Activated CD8-positive, alpha-beta memory T cell treated with anti-CD3 and anti-CD28 coated beads, Interleukin-2, amount 50 U/mL, for 48 hours (primary cell): ENCODE data around the gene SGCE.

Source experiments
- DNase-seq: peaks from one replicate; pipeline ENCODE4 v3.0.0-alpha.2; 2020

SGCE gene

DNA sequence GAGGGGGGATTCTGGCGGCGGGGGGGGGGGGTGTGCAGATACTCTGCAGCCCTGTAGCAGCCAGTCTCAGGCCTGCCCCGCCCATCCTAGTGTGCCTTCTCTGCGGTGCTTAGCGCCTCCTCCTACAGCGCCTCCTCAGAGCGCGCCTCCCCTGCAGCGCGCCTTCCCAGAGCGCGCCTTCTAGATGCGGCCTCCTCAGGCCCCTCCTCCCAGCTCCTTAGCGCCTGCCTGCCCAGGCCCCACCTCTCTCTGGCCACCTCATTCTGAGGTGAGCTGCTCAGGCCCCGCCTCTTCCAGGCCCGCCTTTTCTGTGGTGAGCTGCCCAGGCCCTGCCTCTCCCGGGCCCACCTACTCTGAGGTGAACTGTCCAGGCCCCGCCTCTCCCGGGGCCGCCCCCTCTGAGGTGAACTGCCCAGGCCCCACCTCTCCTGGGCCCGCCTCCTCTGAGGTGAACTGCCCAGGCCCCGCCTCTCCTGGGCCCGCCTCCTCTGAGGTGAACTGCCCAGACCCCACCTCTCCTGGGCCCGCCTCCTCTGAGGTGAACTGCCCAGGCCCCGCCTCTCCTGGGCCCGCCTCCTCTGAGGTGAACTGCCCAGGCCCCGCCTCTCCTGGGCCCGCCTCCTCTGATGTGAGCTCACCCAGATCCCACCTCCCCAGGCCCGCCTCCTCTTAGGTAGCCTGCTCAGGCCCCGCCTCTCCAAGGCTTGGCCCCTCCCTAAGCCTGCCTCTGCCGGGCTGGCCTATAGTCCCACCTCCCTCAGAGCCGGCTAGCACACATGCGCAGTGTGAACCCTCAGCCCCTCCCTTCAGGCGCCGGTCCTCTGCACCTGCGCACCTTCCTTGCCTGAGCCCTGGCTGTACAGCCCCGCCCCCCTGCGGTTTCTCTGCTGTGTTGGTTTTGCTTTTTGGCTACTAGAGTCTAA, 2.1 kb upstream of the SGCE start:
- peak; percentile 90 for DNase-seq

DNA sequence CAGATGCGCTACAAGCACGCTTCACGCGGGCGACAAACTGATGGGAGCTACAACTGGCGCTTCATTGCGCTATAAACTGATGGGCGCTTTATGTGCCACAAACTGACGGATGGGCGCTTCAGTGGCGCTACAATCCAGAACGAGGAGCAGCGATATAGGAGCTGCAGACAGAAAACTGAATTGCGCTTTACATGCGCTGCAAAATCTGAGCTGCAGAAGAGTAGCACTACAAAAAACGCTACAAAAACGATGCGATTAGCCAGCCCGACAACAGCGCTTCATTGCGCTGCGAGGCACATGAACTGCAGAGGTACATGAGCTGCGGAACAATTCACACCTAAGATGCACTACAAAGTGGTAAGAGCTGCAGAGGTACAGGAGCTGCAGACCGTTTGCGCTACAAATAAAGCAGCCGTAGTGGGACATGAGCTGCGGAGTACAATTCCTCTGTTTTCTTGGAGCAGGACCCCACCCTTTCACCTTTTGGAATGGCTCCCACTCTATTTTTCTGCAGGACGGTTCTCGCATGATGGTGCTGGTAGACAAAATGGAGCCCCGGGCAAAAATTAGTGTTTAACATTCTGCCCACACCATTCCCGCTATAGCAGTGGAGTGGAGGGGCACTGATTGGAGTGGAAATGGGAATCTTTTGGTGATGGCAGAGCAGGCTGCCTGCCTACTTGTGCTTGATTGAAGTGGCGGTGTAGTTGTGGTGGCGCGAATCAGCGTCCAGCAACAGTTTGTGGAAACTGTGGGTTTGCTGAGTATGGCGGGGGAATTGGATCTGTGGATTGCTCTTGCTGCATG, 1.2 kb upstream of the SGCE start:
- peak; percentile 55 for DNase-seq

DNA sequence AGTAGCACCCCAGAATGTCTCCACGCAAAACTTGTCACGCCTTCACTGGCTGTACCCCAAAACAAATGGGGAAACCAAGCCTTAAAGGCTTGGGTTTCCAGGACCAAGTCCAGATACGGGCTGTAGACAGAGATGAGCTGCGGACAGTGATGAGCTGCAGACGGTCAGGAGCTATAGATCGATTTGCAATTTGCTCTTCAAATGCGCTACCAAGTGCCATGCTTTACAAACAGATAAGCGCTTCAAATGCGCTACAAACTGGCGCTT, 658 bp upstream of the SGCE start:
- peak; percentile 44 for DNase-seq

DNA sequence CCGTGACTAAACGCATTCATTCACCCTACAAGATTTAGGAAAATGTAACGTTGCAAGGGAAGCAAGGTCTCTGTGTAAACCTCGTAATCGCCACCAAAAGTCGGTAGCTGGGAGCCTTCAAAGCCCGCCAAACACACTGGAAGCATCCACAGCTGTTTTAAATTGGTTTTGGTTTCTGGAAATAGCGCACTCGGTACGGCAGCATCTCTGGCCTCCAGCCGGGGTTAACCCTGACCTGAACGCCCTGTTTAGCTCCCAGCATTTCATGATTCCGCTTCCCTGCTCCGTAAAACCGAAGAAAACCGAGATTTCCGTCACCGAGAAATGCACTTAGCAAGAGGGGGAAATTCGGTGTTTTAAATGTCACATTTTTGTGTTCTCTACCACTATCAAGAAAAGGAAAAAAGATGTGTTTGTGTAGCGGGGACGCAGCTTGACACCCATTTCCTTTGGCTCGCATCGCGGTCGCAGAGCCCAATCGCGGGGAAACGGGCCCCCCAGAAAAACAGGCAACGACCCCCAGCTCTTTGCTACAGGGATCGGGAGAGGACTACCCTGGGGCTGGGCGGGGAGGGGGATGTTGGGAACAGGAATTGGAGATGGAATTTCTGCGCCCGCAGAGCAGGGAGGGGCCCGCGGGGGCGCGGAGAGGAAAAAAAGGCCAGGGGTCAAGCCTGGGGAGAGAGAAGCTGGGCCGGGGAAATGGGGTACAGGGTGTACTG, 646 bp downstream of the SGCE start:
- DNase-seq: peak; percentile 50

DNA sequence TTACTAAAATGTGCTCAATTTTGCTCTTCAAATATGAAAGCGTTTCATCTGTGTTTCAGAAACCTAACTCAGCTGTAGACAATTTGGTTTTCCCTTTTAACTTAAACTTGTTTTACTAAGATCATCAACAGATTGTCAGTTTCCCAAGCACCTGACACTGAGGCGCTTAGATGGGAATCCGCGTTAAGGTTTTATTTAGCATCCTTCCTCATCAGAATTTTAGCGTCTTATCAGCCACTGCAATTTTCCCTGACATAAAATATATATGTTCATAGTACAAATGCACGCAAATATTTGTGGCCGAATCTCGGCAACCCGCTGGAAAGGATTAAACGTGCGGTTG, 1.2 kb downstream of the SGCE start:
- DNase-seq: no peak

DNA sequence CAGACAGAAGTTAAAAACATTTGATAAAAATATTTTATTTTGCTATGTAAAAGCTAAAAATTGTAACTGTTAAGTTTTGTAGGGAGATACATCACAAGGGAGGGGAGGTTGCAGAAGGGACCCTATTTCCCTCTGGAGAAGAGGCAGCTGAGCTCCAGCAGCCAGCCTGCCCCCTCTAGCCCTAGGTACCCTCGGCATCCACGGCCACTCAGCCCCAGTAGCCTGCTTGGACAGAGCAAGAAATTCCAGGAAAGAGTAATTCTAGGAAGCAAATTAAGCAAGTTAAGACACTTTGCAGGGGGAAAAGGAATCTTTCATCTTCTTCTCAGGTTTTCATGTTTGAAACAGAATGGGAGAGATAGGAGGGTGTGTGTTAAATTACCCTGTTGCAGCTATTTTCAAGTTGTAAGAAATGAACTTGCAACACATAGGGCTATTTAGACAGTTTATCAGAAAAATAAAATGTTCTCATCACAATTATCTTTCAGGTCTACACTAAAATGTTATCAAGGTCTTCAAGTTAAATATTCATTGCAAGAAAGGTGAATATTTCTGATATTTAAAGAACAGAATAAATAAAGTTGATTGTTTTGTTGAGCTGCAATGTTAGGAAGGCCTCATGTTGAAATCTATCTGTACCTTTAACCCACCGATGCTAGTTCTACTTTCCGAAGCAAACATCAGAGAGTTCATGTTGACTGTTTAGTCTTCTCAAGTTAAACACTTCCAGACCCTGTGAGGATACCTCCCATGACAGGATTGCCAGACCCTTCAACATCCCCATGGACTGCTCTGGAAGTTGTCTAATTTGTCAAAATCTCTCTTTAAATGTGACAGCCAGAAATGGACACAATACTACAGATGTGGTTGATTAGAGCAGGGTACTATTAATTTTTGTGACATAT, 5.5 kb downstream of the SGCE start:
- DNase-seq: no peak

DNA sequence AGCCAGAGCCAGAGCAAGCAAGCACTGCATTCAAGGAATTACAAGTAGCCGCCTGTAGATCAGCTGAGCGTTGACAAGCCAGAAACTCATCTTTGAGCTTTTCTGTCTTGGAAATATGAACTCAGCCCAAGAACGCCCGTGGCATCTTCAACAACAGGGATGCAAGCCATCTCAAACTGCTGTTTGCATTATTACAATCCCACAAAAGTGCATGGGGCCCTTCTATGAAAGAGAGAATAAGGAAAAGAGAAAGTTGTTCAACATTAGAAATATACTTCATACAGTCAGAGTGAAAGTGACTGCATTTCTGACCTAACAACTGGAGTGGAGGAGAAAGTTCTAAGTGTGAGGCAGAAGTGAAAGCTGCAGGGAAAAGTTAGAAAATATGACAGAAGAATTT, 6.5 kb downstream of the SGCE start:
- DNase-seq: no peak

DNA sequence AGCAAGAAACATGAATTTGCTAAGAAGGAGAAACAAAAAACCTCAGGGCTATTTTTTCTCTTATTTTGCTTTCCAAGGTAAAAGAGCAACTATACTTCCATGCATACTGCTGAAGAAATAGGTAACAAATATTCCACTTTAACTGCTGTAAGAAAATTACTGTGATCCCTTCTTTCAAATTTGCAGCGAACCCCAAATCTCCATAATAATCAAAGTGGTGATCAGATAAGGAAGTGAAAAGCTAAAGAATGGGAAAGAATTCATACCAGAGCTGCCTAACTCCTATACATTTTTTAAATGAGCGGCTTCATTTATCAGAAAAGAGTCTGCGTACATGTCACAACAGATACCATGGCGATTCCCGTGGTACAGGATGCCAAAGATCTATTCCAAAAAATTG, 7.2 kb downstream of the SGCE start:
- DNase-seq: no peak

DNA sequence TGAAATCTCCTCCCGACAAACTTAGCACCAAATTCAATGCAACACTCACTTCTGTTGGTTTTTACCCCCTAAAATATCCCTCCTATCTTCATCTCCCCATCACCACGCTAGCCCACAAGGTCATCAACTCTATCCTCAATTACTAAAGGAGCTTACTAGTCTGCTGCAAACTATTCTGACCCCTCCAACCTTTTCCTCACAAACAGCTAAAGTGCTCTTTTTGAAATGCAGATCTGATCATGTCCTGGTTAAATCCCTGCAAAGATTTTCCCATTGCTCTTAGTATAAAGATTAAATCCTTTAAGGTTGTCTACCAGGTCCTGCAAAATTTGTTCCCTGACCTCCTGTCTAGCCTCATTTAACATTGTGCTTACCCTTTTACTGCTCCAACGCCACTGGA, 8.6 kb downstream of the SGCE start:
- DNase-seq: no peak

DNA sequence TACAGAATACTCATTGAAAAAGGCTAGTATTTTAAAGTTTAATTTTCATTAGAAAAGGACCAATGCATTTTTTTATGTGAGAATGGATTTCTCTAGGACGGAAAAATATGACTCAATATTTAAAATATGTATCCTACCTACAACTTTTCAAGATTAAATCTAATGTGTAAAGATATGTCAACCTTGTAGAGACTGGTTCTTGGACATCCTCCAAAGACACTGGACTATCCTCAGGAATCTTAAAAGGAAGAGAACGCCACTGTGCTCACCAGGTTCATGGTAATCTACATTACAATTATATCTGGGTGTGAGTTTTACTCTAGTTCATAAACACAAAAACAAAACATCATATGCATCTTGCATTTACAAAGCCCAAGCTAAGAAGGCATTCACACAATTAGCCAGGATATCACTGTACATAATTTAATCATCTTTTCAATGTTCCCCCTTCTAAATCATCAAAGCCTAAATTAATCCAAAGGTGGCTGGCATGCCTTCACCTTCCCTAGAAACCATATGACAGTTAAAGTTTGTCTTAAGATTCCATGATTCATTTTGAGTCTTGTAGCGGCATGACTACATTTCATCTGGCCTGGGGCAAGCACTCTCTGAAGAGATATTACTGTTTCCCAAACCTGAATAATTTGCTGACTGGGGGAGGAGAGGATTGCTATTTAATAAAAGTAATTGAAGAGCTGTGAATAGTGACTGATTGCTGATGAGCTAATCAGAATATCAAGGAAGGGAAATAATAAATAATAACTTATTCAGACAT, 12.0 kb downstream of the SGCE start:
- no peak for DNase-seq

DNA sequence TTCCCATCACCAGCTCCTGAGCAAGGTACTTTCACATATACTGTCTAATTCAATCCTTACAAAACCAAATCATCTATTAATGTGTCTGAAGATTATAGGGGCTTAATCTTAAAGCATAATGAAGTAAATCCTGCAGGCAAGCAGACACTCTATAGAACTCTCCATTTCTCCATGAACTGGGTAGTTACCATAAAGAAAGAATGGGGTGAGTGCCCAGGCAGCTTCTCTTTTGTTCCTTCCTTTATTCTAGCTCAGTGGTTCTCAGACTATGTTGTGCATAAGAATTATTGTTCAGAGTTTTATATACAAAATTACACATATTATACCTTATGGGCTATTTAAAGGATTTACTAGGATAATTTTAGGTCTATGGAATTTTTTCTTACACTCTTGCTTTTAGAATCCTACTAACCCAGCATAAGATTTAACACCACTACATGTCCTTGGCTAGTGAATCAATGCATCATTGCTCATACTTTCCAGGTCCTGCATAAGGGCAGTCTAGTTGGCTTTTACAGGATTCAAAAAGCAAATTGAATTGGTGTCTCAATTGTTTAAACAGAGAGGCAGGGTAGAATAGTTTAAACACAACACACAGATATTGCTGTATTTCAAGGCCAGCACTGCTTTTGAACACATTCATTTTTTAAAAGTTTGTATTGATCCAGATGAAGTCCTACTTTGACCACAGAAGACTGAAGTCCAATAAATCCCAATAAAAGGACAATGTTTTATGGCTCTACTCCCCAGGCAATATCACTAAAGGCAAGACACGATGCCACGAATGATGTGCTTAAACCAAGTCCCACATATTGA, 12.9 kb downstream of the SGCE start:
- DNase-seq: no peak

DNA sequence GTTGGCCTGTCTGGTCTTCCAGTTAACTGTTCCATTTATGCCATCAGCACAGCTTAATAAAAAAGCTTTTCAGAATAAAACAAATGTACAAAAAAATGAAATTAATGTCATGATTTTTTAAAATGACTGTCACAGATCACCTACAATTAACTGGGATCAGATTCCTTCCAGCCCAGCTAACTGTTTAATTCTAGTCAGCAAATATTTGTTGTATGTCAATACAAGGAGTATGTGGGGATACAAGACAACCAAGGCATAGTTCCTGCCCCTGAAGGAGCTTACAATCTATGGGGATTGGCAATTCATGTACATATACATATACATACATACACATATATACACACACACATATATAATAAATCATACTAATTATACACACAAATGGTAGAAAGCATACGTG, 16.5 kb downstream of the SGCE start:
- DNase-seq: no peak

DNA sequence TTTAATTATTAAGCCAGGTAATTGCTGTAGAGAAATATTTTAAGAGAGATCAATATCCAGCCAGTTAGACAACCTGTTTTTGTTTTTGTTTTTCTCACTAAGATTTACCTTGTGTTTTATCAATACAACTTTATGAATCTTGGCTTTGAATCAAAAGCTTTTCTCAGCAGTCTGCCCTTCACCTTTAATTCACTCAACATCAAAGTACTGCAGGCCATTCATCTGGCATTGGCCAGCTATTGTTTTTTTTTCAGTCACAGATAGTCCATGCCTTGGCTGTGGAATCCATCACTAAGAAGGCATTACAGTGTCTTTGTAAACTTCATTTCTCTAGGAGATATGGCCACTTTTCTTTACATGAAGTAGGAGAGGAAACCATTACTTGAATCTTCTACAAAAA, 20.2 kb downstream of the SGCE start:
- DNase-seq: no peak

DNA sequence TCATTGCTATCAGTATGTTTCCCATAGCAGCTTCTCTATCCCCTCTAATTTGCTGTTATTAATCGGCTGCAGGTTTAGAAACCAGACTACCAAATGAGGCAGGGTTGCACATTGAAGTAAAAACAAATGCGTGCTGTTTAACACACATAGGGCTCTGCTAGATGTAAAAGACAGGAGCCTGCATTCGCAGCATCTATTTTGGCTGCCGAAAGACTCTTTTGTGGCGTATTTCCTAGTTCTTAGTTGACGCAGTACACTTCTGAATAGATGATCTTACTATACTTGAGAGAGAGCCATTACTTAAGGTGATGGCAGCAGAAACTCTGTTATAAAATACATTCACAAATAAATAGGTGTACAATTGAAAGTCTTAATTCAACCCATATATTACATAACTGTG, 21.4 kb downstream of the SGCE start:
- no peak for DNase-seq

DNA sequence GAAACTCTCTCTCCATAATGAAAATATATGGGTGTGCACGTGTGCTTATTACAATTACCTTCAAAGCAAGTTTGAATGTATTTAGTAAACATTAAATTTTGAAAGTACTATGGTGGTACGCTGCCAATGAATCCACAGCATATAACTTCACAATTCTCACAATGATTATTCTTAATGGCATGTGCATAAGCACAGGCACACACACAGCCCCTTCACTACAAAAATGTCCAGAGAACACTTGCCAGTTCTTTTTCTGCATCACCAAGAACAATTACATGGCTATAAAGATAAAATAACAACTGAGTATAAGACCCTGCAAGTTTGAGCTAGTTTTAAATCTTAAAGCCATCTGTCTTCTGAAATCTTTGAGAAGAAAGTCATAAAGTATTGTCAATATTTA, 22.2 kb downstream of the SGCE start:
- no peak for DNase-seq

DNA sequence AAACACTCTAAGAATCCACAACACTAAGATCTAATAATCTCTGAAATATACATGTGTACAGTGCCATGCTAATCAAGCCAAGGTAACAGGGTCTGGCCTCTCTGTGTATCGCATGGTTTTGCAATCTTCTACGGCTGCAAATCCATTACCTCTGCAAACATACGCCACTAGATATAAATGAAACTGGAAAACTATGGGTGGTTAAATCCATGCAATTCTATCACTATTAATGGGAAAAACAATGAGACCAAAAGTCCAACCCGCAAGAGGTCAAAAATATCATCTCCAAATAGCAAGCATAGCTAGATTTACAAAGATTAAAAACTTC, 23.0 kb downstream of the SGCE start:
- no peak for DNase-seq

DNA sequence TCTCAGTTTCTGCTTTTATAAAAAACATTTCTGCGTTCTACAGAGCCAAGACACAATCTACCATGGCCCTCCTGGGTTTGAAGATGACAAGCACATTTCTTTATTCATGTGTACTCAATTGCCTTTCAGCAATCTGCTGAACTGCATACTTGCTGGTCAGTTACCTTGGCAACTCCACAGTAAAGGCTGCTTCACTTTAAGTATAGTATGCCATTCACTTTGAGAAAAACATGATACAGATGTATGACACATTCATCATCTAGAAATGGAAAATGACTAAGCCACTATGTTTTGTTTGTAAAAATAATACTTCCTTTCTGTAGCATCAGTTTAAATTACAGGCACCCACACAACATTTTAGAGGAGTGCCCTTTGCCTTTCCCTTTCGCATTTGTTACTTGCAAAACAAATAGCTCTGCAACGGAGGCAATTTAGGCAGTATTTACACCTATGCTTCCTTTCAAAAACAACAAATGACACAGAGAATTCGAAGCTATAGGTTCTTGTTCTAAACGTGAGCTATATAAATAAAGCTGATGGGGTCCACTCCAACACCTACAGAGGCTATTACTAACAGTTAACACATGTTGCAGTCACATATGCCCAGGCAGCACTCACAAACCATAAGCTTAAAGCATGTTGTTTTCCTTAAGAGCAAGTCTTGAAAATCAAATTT, 23.5 kb downstream of the SGCE start:
- no peak for DNase-seq

DNA sequence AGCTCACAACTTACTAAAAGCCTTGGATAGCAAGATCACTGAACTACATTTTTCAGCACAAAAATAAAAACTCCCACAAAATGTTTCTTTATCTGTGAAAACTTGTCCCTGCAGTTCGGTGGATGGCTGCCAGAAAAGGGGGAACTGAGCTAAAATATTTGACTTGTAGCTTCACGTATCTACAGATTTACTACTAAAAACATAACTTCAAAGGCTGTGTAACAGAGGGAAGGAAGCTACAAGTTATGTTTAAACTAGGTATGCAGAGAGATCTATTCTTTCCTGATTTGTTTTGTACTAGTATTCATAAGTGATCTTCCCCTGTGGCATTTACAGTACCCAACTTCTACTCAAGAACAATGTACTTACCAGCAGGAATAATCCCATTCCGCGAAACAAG, 25.1 kb downstream of the SGCE start:
- no peak for DNase-seq

DNA sequence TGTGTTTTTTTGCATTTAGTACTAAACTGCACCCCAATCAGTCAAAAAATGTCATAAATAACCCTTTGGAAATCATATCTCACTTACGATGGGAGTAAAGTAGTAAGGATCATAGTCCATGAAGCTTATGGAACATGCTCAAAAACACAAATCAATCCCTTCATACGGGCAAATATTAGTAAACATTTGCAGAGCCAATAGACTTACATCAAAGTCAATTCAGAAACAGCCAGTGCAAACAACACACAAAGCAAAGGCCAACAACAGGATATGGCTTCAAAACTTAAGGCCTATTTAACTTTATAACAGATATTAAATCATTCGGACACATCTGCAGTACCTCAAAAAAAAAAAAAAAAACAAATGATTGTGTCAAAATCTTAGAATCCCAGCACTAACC, 32.1 kb downstream of the SGCE start:
- no peak for DNase-seq

DNA sequence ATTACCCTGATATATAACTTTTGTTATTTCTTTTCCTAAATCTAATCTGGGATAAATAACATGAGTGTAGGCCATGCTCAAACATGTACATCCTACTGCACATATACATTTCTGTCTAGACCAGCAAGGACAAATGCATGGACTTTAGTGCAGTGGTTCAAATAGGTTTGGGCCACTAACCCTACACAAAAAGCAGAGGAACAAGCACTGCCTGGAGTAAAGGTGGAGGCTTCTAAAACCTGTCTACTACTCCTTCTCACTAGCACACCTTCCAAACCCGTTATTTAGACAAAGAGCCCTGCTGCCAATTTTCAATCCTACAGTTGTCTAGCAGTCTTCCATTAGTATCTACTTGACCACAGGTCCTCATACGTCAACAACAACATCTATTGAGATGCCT, 34.8 kb downstream of the SGCE start:
- no peak for DNase-seq

DNA sequence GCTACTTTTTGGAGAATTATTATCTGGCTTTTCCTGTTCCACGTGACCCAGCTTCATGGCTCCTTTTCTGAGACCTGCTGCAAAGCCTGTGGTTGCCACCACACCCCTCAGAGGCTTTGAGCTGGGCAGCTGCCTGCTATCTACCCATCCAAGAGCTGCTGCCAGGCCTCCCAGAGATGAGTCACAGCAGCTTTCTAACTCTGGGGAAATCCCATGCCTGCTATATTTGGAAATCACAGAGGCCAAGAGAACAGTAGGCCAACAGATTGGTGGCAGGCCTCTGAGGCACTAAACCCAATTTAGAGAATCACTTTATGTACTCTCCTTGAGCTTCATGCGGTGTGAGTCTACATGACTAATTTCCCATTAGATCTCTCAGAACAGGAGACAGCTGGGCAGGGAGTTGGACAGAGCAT, 35.2 kb downstream of the SGCE start:
- DNase-seq: peak; percentile 63
